AG08395 (cell line): ENCODE data around the gene FAM184A.
"Not testable (repeated sequence)": the region's sequence is repeated elsewhere in the genome, so short reads cannot be mapped to it uniquely, and the experiment has no call there.

Experiments used
- DNase-seq: peaks from one replicate; pipeline ENCODE4 v3.0.0; 2012; ENCODE audit warnings: mixed read lengths, low spot score

Gene FAM184A, protein sequence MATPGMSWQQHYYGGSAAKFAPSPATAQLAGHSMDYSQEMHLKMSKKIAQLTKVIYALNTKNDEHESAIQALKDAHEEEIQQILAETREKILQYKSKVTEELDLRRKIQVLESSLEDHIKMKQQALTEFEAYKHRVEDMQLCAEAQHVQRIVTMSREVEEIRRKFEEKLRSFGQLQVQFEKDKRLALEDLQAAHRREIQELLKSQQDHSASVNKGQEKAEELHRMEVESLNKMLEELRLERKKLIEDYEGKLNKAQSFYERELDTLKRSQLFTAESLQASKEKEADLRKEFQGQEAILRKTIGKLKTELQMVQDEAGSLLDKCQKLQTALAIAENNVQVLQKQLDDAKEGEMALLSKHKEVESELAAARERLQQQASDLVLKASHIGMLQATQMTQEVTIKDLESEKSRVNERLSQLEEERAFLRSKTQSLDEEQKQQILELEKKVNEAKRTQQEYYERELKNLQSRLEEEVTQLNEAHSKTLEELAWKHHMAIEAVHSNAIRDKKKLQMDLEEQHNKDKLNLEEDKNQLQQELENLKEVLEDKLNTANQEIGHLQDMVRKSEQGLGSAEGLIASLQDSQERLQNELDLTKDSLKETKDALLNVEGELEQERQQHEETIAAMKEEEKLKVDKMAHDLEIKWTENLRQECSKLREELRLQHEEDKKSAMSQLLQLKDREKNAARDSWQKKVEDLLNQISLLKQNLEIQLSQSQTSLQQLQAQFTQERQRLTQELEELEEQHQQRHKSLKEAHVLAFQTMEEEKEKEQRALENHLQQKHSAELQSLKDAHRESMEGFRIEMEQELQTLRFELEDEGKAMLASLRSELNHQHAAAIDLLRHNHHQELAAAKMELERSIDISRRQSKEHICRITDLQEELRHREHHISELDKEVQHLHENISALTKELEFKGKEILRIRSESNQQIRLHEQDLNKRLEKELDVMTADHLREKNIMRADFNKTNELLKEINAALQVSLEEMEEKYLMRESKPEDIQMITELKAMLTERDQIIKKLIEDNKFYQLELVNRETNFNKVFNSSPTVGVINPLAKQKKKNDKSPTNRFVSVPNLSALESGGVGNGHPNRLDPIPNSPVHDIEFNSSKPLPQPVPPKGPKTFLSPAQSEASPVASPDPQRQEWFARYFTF

DNA sequence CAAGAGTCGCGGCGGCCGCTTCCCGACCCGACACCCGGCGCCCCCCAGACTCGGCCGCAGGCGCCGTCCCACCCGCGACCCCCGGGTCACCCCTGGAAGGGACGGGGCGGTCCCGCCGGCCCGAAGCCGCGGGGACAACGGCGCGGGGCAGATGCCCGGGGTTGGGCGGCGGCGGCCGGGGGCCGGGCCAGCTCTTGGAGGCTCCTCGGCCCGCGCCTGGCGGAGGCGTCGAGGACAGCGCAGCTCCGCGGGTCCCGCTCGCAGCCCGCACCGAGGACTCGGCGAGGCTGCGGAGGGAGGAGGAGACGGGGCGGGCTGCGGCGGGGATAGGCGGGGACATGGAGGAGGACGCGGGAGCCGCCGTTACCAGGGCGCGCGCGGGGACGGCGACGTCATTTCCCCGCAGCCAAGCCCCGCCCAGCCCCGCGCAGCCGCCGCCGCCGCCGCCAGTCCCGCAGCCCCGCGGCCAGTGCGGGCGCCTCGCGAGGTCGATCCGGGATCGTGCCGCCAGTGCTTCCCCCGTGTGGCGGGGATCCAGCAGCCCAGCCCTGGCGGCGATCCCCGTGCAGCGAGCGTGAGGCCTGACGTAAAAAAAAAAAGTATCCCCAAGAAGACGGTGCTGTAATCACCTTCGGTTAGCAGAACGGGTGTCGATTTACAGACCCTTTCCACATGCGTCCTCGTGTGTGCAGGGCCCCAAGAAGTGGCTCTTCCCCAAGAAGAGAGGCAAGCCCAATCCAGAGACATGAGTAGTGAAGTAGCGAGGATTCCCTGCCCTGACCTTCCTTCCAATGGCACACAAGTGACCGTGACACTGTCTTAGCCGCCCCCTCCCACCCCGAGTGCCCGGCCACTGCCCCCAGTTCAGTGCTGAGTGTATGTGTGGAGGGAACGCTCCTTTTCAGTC lies at the start of gene FAM184A:
FAM184A (minus strand) TSS at position 289 of the 907 bp plus-strand sequence. CDS start 365 bp downstream, outside the sequence.
- DNase-seq, result peak; percentile 40

DNA sequence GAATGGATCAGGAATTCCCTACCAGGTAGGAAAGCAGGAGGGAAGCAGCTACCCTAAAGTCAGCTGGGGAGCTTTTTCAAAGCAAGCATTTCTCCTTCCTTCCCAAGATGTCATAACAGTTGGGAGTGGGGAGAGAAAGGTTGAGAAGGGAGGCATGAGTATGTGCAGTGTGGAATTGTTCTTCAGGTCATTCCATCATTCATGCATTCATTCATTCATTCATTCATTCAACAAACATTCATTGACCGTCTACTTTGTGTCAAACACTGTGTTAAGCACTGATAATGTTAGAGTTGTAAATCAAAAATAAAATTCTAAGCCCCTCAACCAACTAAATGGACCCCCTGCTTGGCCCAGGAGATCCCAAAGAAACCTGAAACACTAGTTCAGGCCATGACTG lies 49.2 kb upstream of the FAM184A start:
- DNase-seq, result no peak

DNA sequence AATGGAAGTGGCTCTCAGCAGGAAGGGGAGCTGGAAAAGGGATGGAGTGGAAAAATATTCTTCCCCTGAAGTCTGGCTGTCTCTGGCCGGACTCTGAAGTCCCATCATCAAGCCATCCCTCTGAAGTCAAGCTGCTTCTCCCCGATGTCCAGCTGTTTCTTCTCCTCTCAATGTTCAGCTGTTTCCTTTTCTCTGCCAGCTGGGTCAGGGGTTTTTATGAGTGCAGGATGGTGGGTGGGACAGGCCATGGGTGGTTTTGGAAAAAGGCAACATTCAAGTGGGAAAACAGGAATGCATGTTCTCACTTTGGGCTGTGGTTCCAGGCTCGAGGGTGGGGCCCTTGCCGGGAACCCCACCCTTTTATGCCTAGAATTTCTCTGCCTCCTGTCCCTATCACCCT lies 48.4 kb upstream of the FAM184A start:
- DNase-seq, result no peak

DNA sequence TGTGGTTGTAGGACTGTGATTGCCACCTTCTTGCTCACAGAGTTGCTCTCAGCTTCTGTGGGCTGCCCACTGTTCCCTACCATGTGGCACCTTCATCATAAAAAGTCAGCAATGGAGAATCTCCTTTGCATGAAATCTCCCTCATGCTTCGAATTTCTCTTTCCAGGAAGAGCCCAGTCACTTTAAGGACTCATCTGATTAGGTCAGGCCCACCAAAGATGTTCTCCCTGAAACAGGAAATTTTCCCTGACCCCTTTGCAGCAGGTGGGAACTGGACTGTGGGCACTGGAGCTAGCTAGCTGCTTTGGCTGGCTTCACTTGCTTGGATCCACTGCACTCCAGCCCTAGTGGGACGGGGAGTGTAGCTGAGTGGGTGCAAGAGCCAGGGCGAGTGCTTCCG lies 47.7 kb upstream of the FAM184A start:
- DNase-seq, result no peak

DNA sequence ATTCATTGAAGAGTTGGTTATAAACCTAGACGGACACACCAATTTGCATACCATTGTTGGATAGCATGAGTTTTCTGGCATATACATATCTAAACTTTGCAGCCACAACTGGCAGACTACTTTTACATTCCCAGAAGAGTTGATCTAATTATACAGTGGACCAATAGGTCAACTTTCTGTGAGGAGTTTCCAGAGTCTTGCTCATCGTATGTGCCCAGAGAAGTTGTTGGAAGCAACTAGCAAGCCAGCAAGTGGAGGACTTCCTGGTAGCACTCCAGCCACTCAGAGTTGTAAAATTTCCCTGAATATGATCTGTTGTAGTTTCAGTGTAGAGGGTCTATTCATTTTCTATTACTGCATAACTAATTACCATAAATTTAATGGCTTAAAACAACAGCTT lies 47.1 kb upstream of the FAM184A start:
- no peak for DNase-seq

DNA sequence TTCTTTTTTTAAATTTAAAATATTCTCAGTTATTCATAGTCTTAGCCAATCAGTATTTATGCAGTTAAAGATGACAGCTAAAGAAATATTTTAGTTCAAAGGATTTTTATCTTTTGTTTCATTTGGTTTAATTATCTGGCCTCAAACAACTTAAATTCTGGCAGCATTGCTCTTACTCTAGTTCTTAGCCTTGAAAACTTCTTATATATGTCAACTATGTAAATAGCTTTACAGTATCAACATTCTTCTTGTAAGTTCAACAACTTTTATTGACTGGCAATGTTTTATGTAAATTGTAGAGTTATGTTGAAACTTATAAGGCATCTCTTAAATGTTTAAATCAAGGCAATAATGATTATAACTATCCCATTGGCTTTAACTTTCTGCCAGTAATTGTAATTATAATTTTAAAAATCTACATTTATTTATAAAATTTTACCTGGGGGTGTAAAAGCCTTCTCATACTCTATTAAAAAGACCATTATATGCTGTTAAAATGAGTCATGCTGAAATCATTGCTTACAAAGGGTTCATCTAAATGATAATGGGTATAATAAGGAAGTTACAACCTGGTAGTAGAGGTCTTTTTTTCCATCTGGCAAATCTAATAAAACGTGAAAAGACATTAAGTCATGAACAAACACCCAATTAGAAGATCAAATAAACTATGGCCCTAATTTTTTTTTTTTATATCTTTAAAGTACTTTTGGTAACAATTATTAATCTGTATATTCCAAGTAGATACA lies 45.8 kb upstream of the FAM184A start:
- DNase-seq, result no peak

DNA sequence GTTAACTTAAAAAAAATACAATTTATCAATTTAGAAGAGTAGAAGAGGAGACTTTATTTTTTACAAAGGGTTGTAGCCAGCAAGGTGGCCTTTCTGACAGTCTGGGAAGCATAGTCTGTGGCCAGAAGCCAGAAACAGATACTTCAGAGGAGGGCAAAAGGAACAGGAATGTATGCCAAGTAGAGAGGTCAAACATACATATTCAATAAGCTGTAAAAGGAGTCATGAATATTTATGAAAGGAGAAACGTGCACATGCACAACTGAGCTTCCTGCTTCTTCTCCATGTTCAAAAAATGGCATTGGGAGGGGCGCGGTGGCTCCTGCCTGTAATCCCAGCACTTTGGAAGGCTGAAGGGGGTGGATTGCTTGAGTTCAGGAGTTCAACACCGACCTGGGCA lies 43.9 kb upstream of the FAM184A start:
- DNase-seq, result no peak

DNA sequence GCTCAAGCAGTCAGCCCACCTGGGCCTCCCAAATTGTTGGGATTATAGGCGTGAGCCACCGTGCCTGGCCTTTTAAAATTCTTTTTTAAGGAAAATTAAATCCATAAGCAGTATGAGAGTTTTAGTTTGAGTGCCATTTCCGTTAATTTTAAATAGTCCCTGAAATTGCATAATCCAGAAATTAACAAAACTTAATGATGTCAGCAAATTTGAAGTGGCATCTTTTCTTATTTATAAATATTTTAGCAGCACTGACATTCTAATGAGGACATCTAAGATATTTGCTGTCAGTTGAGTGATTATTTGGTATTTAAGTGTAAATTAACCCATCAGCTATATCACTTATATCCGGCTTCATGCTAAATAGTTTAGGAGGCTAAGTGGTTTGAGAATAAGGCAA lies 42.9 kb upstream of the FAM184A start:
- no peak for DNase-seq

DNA sequence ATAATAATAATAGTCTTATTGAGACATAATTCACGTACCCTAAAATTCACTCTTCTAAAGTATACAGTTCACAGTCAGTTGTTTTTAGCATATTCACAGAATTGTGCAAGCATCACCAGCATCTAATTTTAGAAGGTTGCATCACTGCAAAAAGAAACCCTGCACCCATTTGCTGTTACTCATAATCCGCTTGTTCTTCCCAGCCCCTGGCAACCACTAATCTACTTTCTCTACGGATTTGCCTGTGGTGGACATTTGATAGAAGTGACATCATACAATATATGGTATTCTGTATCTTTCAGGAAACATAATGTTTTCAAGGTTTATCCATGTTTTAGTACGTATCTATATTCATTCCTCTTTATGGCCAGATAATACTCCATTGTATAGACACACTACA lies 41.5 kb upstream of the FAM184A start:
- peak; percentile 59 for DNase-seq

DNA sequence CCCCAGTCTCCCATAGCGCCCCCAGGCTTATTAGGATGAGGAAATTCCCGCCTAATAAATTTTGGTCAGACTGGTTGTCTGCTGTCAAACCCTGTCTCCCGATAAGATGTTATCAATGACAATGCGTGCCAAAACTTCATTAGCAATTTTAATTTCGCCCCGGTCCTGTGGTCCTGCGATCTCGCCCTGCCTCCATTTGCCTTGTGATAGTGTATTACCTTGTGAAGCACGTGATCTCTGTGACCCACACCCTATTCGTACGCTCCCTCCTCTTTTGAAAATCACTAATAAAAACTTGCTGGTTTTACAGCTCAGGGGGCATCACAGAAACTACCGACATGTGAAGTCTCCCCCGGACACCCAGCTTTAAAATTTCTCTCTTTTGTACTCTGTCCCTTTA lies 40.6 kb upstream of the FAM184A start:
- not testable (repeated sequence) for DNase-seq

DNA sequence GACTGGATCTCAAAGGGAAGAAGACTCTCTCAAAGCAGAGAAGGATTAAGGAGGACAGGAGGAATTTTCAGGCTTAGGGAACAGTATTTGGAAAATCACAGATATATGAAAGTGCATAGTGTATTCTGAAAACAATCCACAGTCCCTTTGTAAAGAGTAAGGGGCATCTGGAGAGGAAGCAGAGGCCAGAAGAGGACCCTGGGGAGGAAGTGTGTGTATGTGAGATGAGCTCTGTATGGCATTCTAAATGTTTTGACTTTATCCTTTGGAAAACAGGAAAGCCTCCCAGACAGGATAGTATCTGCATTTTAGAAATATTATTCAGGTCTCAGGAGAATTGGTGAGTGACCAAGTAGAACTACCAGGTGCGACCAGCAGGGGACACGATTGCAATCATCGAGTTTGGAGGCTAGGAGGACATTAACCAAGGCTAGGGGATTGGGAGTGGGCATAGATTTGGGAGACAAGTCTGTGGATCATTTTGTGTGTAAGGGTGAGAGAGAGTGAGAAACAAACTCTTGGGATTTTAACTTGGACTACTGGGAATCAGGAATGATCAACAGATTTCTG lies 38.3 kb upstream of the FAM184A start:
- DNase-seq, result no peak

DNA sequence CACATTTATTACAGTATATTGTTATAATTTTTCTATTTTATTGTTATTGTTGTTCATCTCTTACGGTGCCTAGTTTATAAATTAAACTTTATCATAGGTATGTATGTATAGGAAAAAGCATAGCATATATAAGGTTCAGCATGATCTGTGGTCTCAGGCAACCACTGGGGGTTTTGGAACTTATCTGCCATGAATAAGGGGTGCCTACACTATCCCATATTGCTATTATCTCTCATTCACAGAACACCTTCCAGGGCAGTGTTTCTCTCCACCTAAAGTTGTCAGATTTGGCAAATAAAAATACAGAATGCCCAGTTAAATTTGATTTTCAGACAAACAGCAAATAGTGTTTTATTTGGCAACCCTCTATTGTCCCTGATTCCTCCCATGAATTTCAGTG lies 35.5 kb upstream of the FAM184A start:
- DNase-seq, result no peak

DNA sequence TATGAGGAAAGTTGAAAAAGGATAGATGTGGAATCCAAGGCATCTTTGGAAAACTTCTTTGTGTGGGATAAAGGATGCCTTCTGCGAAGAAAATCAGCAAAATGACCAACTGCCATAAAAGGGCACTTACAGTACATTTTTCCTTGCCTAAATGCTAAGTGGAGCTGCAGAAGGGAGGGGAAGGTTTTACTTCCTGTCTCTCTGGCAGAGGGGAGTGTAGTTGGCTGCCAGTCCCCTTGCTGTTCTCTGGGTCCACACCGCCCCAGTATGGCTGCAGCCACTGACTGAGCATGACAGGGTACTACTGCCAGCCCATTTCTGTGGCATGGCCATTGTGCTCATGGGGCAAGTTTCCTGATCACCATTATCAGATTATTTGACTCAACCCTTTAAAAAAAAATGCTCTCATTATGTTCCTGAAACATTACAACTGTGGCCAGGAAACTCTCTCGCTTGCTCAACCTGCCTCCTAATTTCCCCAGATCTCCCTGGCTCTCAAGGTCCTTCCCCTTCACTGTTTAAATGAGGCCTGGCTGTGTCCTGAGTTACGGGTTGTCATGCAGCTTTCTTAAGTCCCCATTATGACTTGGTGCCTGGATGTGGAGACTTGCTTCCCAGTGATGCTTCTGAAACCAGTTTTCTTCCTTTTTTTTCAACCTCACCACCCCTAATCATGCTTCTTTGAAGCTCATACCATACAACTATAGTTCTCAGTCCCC lies 34.5 kb upstream of the FAM184A start:
- DNase-seq, result no peak

DNA sequence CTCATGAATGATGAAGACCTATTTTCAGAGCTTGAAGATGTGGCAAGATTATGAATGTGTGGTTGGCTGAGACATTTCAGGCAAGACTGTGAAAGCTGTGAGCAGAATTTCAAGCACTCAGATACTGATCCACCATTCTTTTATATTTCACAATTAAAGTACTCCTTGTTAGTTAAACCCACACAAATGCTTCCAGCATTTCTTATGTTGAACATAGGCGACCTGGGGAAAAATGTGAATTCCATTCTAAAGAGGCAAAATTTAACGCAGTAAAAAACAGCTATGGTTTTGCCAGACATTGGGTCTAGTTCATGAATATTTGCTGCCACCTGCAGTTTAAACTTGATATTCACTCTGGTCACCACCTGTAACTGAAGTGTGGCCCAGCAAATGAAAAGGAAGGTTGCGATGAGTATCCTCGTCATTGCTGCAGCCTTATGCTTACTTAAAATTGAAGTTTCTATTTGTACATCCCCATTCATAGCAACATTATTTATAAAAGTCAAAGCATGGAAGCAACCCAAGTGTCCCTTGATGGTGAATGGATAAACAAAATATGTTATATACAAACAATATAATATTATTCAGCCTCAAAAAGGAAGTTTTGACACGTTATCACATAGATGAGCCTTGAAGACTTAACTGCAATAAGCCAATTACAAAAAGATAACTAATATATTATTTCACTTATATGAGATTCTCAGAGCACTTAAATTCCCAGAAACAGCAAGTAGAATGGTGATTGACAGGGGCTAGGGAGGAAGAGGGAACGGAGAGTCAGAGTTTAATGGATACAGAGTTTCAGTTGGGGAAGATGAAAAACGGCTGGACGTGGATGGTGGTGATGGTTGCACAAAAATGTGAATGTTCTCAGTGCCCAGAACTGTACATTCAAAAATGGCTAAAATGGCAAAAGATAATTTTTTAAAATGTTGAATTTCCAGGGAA lies 32.4 kb upstream of the FAM184A start:
- DNase-seq, result peak; percentile 60

DNA sequence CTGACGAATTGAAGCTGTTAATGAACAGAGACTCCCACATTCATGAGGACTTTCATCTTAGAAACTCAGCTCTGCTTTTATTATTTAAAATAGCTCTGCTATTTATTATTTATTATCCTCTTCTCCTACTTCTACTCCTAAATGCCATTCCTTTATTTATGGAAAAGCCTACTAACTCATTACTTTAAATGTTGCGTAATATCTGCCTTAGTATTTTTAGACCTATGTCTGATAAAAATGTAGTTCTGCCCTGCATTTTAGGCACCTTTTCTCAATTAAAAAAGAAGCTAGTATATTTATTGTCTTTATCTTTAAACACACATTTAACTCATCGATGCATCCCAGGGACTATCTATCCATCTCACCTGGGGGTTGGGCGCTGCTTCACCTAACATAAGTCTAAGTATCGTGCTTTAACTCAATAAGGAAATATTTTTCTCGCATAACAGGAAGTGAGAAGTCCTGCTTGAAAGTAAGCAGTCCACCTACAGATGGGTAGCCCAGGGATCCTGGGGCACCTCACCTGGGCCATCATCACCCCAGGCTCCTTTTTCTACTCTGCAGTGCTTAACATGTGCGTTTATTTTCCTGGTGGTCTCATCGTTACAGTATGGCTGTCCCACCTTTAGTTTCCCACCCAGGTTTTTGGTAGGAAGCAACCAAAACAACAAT lies 31.3 kb upstream of the FAM184A start:
- DNase-seq, result no peak

DNA sequence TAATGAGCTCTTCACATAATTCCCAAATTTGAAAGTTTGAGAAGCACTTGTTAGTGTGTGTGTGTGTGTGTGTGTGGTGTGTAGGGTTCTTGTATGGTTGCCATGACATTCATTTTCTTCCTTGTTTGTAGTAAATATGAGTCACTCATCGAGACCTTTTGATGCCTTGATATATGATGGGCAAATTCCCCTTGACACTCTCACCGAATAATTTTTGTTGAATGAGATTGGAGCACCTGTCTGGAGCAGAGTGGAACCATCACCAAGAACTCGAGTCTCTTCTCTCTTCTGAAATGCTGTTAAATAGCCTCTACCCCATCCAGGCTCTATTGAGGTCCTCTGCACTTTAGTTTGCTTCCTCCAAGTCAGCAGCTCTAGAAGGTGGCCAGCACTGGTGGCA lies 29.6 kb upstream of the FAM184A start:
- no peak for DNase-seq

DNA sequence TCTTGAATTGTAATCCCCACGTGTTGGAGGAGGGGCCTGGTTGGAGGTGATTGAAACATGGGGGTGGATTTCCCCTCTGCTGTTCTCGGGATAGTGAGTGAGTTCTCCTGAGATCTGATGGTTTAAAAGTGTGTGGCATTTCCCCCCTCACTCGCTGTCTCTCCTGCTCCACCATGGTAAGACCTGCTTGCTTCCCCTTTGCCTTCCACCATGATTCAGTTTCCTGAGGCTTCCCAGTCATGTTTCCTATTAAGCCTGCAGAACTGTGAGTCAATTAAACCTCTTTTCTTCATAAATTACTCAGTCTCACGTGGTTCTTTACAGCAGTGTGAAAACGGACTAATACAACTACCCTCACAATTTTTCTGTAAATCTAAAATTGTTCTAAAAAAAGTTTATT lies 26.8 kb upstream of the FAM184A start:
- DNase-seq, result no peak

DNA sequence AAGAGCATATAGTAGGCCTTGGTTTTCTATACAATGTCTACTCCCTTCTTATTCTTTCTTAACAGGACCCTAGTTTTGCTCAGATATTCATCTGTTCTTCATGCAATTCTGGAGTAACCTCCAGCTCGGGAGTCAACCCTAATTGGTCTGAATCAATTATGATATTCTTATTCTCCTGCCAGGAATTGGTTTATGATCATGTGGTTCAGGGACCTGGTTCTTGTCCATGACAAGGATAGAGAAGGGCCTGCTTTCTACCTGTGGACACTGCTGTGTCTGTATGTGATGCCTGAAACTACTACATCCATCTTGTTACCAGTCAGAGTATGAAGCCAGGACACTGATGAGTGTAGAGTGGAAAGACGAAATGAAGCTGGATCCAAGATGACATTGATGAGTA lies 24.4 kb upstream of the FAM184A start:
- no peak for DNase-seq
